ENCODE results near the gene FAM181A.

Gene FAM181A

GRCh38 chr14:93977171-93977570, 50.0 kb downstream of the FAM181A start:
- H3K4me3 ChIP-seq (ENCODE audit: low read length), result no peak overlapping the region
- H3K27me3 ChIP-seq (ENCODE audit: insufficient read depth, low read length), result no peaks in the 10 kb centered on the region
- H3K9ac ChIP-seq (ENCODE audit: low read depth, low read length), result no peak overlapping the region
- H3K27ac ChIP-seq (ENCODE audit: low read depth, low read length), result no peak overlapping the region
- H3K4me1 ChIP-seq (ENCODE audit: insufficient read depth, low read length), result peaks cover 8% of the 10 kb centered on the region; the same call in 1 of the 2 replicates
- H3K9me3 ChIP-seq (ENCODE audit: insufficient read depth, low read depth, low read length), result no peaks in the 10 kb centered on the region
- WGBS, result 91% methylated on average over 5 of the region's 5 CpGs
- no peaks in the 10 kb centered on the region for H3K36me3 ChIP-seq (ENCODE audit: insufficient read depth, low read length)

- no peaks in the 10 kb centered on the region for H3K9me3 ChIP-seq (ENCODE audit: insufficient read depth, low read depth, low read length)
- no peaks in the 10 kb centered on the region for H3K36me3 ChIP-seq (ENCODE audit: insufficient read depth, low read length)
- no peak overlapping the region for H3K4me3 ChIP-seq (ENCODE audit: low read length)
- peaks cover 8% of the 10 kb centered on the region; the same call in 1 of the 2 replicates for H3K4me1 ChIP-seq (ENCODE audit: insufficient read depth, low read length)
- WGBS, result 93% methylated on average over 9 of the region's 11 CpGs
- no peaks in the 10 kb centered on the region for H3K27me3 ChIP-seq (ENCODE audit: insufficient read depth, low read length)
- no peak overlapping the region for H3K27ac ChIP-seq (ENCODE audit: low read depth, low read length)
- no peak overlapping the region for H3K9ac ChIP-seq (ENCODE audit: low read depth, low read length)
These were observed 50.8 kb downstream of the FAM181A start for GRCh38 chr14:93977790-93978581.

- 77% methylated on average over 4 of the region's 4 CpGs for WGBS
- H3K9me3 ChIP-seq (ENCODE audit: insufficient read depth, low read depth, low read length), result no peaks in the 10 kb centered on the region
- no peak overlapping the region for H3K27ac ChIP-seq (ENCODE audit: low read depth, low read length)
- peaks cover 8% of the 10 kb centered on the region; the same call in 1 of the 2 replicates for H3K4me1 ChIP-seq (ENCODE audit: insufficient read depth, low read length)
- H3K9ac ChIP-seq (ENCODE audit: low read depth, low read length), result no peak overlapping the region
- no peaks in the 10 kb centered on the region for H3K36me3 ChIP-seq (ENCODE audit: insufficient read depth, low read length)
- no peak overlapping the region for H3K4me3 ChIP-seq (ENCODE audit: low read length)
- H3K27me3 ChIP-seq (ENCODE audit: insufficient read depth, low read length), result no peaks in the 10 kb centered on the region
These were observed 51.6 kb downstream of the FAM181A start for GRCh38 chr14:93978735-93979134.
